Neural cell (in vitro differentiated cells): ENCODE data around the gene EIF1AD. TPM values are rescaled to one million over a fixed set of nuclear protein-coding genes. Genes with fewer than 3 reads are reported as not detected.

ENCODE experiments used
- H2AFZ ChIP-seq: fragments of 200-600, 300-800 bp; sonication (generic), shearing (Covaris generic); 2 replicates; pipeline ENCODE4 v1.6.0; 2014; ENCODE audit warnings: low read depth, mild to moderate bottlenecking, antibody characterized with exemption, low read length, moderate library complexity
- H3F3A ChIP-seq: fragments of 200-600 bp; shearing (Covaris generic); 2 replicates; pipeline ENCODE4 v1.6.1; 2016; ENCODE audit warnings: mild to moderate bottlenecking, moderate library complexity, mixed read lengths, antibody characterized with exemption, low read length; ENCODE audit not compliant: insufficient read depth, poor library complexity, severe bottlenecking
- H3K27ac ChIP-seq: fragments of 200-600, 300-800 bp; sonication (generic), shearing (Covaris generic); 2 replicates; pipeline ENCODE4 v1.5.1; 2014; ENCODE audit warnings: mild to moderate bottlenecking, low read length, moderate library complexity
- H3K27me3 ChIP-seq: fragments of 300-800, 200-600 bp; sonication (generic), shearing (Covaris generic); 2 replicates; pipeline ENCODE4 v1.6.0; 2014; ENCODE audit warnings: mild to moderate bottlenecking, low read depth, low read length, moderate library complexity; ENCODE audit not compliant: insufficient read depth
- H3K36me3 ChIP-seq: fragments of 300-800, 200-600 bp; sonication (generic), shearing (Covaris generic); 2 replicates; pipeline ENCODE4 v1.5.1; 2014; ENCODE audit warnings: mild to moderate bottlenecking, antibody characterized with exemption, low read length, moderate library complexity; ENCODE audit not compliant: insufficient read depth
- H3K4me2 ChIP-seq: fragments of 300-800, 200-600 bp; sonication (generic), shearing (Covaris generic); 2 replicates; pipeline ENCODE4 v1.6.0; 2014; ENCODE audit warnings: mild to moderate bottlenecking, low read length
- H3K4me3 ChIP-seq: fragments of 300-800, 200-600 bp; sonication (generic), shearing (Covaris generic); 2 replicates; pipeline ENCODE4 v1.5.1; 2014; ENCODE audit warnings: mild to moderate bottlenecking, low read length, moderate library complexity
- H3K79me2 ChIP-seq: fragments of 200-600 bp; shearing (Covaris generic); replicated peaks from 2 replicates; pipeline ENCODE4 v1.6.0; 2014; ENCODE audit warnings: mild to moderate bottlenecking, low read length, moderate library complexity; ENCODE audit not compliant: insufficient read depth
- H3K9ac ChIP-seq: fragments of 300-800, 200-600 bp; sonication (generic), shearing (Covaris generic); 2 replicates; pipeline ENCODE4 v1.6.1; 2016; ENCODE audit warnings: mild to moderate bottlenecking, low read length, mixed read lengths
- H3K9me2 ChIP-seq: fragments of 200-600 bp; shearing (Covaris generic); 2 replicates; pipeline ENCODE4 v1.6.1; 2016; ENCODE audit warnings: mild to moderate bottlenecking, low read length, mixed read lengths; ENCODE audit not compliant: insufficient read depth
- H3K9me3 ChIP-seq: fragments of 200-600, 300-800 bp; sonication (generic), shearing (Covaris generic); 2 replicates; pipeline ENCODE4 v1.6.1; 2016; ENCODE audit warnings: mild to moderate bottlenecking, mixed run types, low read length, moderate library complexity, mixed read lengths
- H4K20me1 ChIP-seq: fragments of 200-600 bp; shearing (Covaris generic); 2 replicates; pipeline ENCODE4 v1.6.1; 2016; ENCODE audit warnings: mild to moderate bottlenecking, mixed run types; ENCODE audit not compliant: insufficient read depth
- CTCF ChIP-seq: fragments of 450-650 bp; IDR thresholded peaks from 2 replicates; pipeline ENCODE4 v1.5.1; 2014; ENCODE audit warnings: antibody characterized with exemption, mild to moderate bottlenecking, moderate library complexity; ENCODE audit not compliant: poor library complexity, severe bottlenecking
- EP300 ChIP-seq: fragments of 450-650 bp; conservative IDR thresholded peaks from 2 replicates; pipeline ENCODE4 v1.6.1; 2014; ENCODE audit warnings: antibody characterized with exemption, mild to moderate bottlenecking, moderate library complexity; ENCODE audit not compliant: poor library complexity, severe bottlenecking
- EZH2 ChIP-seq: fragments of 200-600, 300-800 bp; shearing (Covaris generic), sonication (generic); IDR thresholded peaks from 2 replicates; pipeline ENCODE4 v1.6.1; 2014; ENCODE audit warnings: antibody characterized with exemption, low read length, borderline replicate concordance, mild to moderate bottlenecking; ENCODE audit not compliant: insufficient read depth, poor library complexity, severe bottlenecking
- MXI1 ChIP-seq: fragments of 450-650 bp; conservative IDR thresholded peaks from 2 replicates; pipeline ENCODE4 v1.6.1; 2014; ENCODE audit warnings: antibody characterized with exemption, mild to moderate bottlenecking; ENCODE audit not compliant: poor library complexity, severe bottlenecking
- POLR2AphosphoS5 ChIP-seq: IDR thresholded peaks from 2 replicates; pipeline ENCODE4 v1.6.1; 2012
- RAD21 ChIP-seq: fragments of 450-650 bp; conservative IDR thresholded peaks from 2 replicates; pipeline ENCODE4 v1.6.1; 2014; ENCODE audit warnings: antibody characterized with exemption, mild to moderate bottlenecking, moderate library complexity
- REST ChIP-seq: IDR thresholded peaks from 2 replicates; pipeline ENCODE4 v1.6.1; 2012; ENCODE audit warnings: borderline replicate concordance
- SMC3 ChIP-seq: fragments of 450-650 bp; conservative IDR thresholded peaks from 2 replicates; pipeline ENCODE4 v1.6.1; 2014; ENCODE audit warnings: antibody characterized with exemption, mild to moderate bottlenecking, moderate library complexity; ENCODE audit not compliant: poor library complexity
- TAF1 ChIP-seq: IDR thresholded peaks from 2 replicates; pipeline ENCODE4 v1.6.1; 2012; ENCODE audit warnings: low read depth
- polyA plus RNA-seq: library from polyadenylated mRNA; depleted of rRNA; stranded (reverse); fragments of >200 nt; gene quantifications from 2 replicates; pipeline ENCODE4 v1.2.3, GENCODE V29; 2014

EIF1AD gene
- polyA plus RNA-seq, 1 donor from 2014 or later, result 34.9 TPM

- Histone ChIP-seq H4K20me1 (no peaks in the 10 kb centered on the region), H3K27ac (no peak overlapping the region), H3K9ac (no peak overlapping the region), H3K79me2 (no peaks in the 10 kb centered on the region), H2AFZ (no peak overlapping the region), H3K36me3 (no peaks in the 10 kb centered on the region), H3K9me2 (no peaks in the 10 kb centered on the region), H3K9me3 (no peaks in the 10 kb centered on the region), H3F3A (no peaks in the 10 kb centered on the region), H3K27me3 (no peaks in the 10 kb centered on the region), H3K4me3 (no peak overlapping the region), H3K4me2 (no peak overlapping the region)
- no peak for TF ChIP-seq POLR2AphosphoS5
- TF ChIP-seq EP300, result no peak
- no peak for TF ChIP-seq TAF1
- no peak for TF ChIP-seq EZH2
- TF ChIP-seq CTCF, result no peak
- TF ChIP-seq RAD21, result no peak
- no peak for TF ChIP-seq MXI1
- TF ChIP-seq REST, result no peak
- no peak for TF ChIP-seq SMC3
Observed at GRCh38 chr11:65946655-65947054, 55.3 kb downstream of the EIF1AD start.

Other genes starting within 250 kb of the EIF1AD start
- gene AP5B1, start 221.2 kb downstream of the EIF1AD start, polyA plus RNA-seq, result 0.52 and 1.3 TPM in 2 replicates
- gene OVOL1, start 215.1 kb downstream of the EIF1AD start, polyA plus RNA-seq, result not detected in 2 replicates
- 12.6 and 16.0 TPM in 2 replicates for gene SNX32, start 168.2 kb downstream of the EIF1AD start, polyA plus RNA-seq
- 1,633 and 1,984 TPM in 2 replicates for gene CFL1, start 144.0 kb downstream of the EIF1AD start, polyA plus RNA-seq
- 183 and 211 TPM in 2 replicates for gene MUS81, start 141.7 kb downstream of the EIF1AD start, polyA plus RNA-seq
- 0.50 and 0.67 TPM in 2 replicates for gene EFEMP2, start 129.4 kb downstream of the EIF1AD start, polyA plus RNA-seq
- gene CTSW, start 122.3 kb downstream of the EIF1AD start, polyA plus RNA-seq, result not detected in 2 replicates
- 248 and 284 TPM in 2 replicates for gene FIBP, start 113.7 kb downstream of the EIF1AD start, polyA plus RNA-seq
- 28.5 TPM in 2 replicates for gene CCDC85B, start 111.5 kb downstream of the EIF1AD start, polyA plus RNA-seq
- 0.68 TPM in 1 of 2 replicates, not detected in the other for gene FOSL1, start 101.8 kb downstream of the EIF1AD start, polyA plus RNA-seq
- 13.3 and 20.4 TPM in 2 replicates for gene C11orf68, start 83.1 kb downstream of the EIF1AD start, polyA plus RNA-seq
- gene DRAP1, start 82.7 kb downstream of the EIF1AD start, polyA plus RNA-seq, result 242 and 259 TPM in 2 replicates
- gene TSGA10IP, start 56.7 kb downstream of the EIF1AD start, polyA plus RNA-seq, result 0.34 and 0.53 TPM in 2 replicates
- gene SART1, start 40.4 kb downstream of the EIF1AD start, polyA plus RNA-seq, result 34.9 and 38.4 TPM in 2 replicates
- gene BANF1, start 346 bp upstream of the EIF1AD start, polyA plus RNA-seq, result 41.6 and 60.0 TPM in 2 replicates
- not detected in 2 replicates for gene CST6, start 9.9 kb upstream of the EIF1AD start, polyA plus RNA-seq
- not detected in 2 replicates for gene CATSPER1, start 24.3 kb upstream of the EIF1AD start, polyA plus RNA-seq
- gene GAL3ST3, start 47.0 kb upstream of the EIF1AD start, polyA plus RNA-seq, result 16.7 and 17.2 TPM in 2 replicates
- 121 and 145 TPM in 2 replicates for gene SF3B2, start 50.2 kb upstream of the EIF1AD start, polyA plus RNA-seq
- gene PACS1, start 68.1 kb upstream of the EIF1AD start, polyA plus RNA-seq, result 12.1 and 14.4 TPM in 2 replicates